Activated gamma-delta T cell treated with Interleukin-2 at 50 U/mL for 16 hours (primary cell): ENCODE data around the gene GRIA4.
"Not testable (repeated sequence)": the region's sequence is repeated elsewhere in the genome, so short reads cannot be mapped to it uniquely, and the experiment has no call there.

ENCODE experiments used
- DNase-seq: peaks from one replicate; pipeline ENCODE4 v3.0.0-alpha.2; 2020

Gene GRIA4

DNA sequence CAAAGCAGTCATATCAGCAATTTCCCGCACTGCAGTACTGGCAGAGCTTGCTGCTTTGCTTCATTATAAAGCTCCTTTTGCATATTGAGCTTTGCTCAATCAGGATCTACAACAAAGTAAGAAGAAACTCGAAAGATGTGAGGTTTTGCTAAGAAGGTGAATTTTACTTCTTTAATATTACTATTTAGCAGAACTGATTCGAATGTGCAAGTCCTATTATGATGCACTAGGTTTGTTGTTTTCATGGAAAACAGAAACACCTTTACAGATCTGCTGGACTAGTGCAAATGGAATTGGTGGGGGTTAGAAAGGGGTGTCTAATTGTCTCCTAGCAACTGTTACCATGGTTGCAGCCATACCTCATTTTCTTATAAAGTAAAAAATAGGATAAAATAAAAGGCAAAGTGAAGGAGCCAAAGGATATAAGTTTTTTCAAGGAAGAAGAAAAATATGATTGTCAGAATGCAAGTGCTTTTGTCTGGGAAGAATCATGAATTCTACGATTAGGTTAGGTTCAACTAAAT, 259.0 kb downstream of the GRIA4 start:
- no peak for DNase-seq

DNA sequence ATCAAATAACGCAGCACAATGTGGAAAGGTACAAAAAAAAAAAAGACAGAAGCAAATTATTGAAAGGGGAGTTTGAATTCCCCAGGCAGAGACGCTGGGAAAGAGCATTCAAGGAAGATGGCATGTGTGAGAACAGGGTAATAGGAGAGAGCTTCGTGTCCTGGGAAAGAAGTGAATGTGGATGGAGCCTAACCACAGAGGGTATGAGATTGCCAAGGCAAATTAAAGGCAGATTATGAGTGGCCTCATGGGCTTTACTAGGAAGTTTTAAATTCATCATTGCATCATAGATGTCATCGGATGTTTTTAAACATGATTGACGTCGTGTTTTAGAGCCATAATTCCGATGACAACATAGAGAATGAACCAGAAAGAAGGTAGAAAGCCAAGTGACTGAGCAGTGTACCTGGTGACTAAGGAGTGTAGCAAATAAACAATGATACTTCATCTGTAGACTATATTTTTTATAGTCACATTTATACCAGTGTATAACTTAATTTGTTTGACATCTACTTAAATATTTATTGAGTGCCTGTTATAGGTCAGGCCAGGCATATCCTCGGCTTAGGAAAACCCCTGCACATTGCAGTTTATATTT, 260.7 kb downstream of the GRIA4 start:
- DNase-seq, result no peak

DNA sequence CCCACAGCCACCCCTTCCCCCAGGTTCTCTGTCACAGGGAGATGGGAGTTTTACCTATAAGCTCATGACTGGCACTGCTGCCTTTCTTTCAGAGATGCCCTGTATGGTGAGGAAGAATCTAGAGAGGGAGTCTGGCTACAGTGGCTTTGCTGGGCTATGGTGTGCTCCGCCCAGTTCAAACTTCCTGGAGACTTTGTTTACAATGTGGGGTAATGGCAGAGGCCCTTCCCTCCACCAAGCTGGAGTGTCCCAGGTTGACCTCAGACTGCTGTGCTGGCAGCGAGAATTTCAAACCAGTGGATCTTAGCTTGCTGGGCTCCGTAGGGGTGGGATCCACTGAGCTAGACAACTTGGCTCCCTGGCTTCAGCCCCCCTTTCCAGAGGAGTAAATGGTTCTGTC, 268.6 kb downstream of the GRIA4 start:
- DNase-seq, result no peak

DNA sequence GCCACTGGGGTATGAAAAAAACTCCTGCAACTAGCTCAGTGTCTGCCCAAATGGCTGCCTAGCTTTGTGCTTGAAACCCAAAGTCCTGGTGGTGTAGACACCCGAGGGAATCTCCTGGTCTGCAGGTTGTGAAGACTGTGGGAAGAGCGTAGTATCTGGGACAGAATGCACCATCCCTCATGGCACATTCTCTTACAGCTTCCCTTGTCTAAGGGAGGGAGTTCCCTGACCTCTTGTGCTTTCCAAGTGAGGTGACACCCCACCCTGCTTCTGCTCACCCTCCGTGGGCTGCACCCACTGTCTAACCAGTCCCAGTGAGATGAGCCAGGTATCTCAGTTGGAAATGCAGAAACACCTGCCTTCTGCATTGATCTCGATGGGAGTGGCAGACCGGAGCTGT, 269.1 kb downstream of the GRIA4 start:
- not testable (repeated sequence) for DNase-seq

DNA sequence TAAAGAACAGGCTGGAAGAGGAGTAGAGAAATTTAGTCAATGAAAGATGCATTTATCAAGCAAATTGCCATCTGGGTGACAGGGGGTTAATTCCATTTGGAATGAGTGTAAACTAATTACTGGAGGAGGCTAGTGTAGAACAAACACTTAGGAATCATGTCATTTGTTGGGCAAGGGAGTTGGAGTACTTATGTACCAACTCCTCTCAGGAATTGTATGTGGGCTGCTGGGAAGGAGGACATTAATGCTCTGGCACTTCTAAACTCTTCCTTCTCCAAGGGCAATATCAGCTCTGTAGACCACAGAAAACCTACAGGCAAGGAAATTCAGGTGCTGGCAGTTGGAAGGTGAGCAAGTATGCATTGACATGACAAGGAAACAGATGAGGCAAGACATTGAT, 271.2 kb downstream of the GRIA4 start:
- DNase-seq, result no peak

DNA sequence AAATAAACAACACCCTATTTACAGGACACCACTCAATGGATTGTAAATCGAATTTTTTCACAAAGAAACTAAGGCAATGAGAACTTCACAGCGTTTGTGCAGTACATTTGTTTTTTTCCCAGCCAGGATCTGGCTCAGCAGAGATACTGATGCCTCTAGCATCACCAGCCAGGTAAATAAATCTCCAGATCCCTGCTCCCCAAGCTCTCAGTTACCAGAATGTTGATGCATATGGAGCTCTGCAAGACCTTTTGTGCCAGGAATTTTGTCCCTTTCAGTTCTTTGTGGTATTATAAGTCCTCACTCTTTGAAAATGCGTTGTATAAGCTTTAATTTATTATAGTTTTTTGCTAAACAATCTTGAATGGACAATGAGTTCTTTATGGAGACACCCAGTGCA, 274.6 kb downstream of the GRIA4 start:
- DNase-seq, result no peak

DNA sequence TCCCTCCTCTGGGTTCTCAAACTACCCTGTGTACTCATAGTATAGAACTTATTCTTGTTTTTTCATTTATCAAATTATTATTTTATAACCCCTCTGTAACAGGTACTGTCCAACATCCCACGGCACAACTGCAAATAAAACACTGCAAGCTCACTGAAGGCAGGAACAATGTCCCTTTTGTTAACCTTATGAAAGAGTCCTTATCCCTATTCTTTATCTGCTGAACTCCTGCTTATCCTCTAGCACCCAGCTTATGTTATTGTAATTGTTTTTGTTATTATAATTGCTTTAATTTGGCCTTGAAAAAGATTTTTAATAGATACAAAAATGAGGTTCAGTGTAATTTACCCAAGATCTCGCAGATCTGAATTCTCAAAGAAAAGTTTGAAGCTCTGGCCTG, 281.8 kb downstream of the GRIA4 start:
- DNase-seq, result no peak

DNA sequence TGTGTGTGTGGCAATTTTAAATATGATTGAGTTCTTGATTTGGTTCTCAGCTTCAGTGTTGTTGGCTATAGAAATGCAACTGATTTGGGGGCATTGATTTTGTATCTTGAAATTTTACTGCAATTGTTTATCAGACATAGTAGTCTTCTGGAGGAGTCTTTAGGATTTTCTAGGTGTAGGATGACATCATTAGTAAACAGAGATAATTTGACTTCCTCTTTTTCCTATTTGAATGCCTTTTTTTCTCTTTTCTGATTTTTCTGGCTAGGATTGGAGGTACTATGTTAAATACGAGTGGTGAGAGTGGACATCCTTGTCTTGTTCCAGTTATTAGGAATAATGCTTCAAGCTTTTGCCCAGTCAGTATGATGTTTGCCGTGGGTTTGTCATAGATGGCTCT, 287.3 kb downstream of the GRIA4 start:
- no peak for DNase-seq

DNA sequence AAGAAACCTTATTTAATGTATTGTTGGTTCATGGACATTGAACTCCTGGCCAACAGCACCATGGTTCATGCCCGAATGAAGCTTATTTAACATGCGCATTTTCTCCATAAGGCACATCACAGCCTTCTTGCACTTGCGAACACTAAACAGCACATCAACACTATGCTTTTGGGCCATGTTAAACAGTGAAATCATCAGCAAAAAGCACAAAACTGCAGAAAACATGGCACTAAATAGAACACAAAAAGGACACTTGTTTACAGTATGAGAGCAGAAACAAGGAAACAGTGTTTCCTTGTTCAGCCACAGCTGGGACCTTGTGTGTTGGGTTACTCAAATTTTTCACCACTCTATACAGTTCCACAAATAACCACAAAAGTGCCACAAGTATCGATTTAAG, 289.9 kb downstream of the GRIA4 start:
- no peak for DNase-seq

DNA sequence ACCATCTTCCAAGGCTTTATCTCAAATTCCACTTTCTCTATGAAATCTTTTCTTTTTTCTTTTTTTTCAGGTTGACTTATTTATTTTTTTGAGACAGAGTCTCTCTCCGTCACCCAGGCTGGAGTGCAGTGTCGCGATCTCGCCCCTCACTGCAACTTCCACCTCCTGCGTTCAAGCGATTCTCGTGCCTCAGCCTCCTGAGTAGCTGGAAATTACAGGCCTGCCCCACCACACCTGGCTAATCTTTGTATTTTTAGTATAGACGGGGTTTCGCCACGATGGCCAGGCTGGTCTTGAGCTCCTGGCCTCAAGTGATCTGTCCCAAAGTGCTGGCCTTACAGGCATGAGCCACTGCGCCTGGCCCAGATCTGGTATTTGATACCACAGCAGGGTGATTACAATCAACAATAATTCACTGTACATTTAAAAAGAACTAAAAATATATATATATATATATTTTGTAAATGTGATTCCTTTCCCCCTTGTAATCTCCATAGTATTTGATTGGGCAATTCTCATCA, 290.7 kb downstream of the GRIA4 start:
- DNase-seq, result no peak

DNA sequence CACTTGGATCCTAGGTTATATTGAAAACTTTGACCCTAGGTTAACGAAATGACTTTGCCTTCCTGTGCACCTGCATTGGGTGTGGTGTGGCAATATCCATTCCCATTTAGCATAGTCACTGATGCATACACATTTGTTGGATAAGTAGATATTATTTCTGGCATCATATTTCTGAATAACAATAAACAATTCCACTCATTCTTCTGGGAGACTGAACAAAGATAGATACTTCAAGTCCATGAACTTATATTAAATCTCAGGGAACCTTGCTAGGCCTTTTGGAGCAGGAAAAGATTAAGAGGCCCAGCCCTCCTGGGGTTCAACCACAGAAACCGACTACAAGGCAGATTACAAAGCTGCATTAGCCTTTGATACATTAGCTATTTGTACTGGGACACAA, 293.2 kb downstream of the GRIA4 start:
- no peak for DNase-seq

DNA sequence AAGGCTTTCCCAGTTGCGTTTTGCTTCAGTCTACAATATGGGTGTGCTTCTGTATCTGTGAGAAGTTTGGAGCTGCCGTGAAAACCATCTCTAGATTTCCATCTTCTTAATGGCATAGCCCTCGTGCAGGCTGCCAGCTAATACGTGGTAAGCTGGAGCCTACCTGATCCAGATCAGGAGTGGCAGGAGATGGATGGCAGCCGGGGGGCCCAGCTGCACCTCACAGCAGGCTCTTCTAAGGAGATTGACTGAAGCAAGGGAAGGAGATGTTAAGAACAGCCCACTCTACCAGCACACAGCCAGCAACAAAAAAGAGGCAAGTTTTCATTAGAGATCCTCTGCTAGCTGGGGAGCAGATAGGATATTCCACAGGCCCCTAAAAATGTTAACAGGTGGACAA, 296.6 kb downstream of the GRIA4 start:
- no peak for DNase-seq

DNA sequence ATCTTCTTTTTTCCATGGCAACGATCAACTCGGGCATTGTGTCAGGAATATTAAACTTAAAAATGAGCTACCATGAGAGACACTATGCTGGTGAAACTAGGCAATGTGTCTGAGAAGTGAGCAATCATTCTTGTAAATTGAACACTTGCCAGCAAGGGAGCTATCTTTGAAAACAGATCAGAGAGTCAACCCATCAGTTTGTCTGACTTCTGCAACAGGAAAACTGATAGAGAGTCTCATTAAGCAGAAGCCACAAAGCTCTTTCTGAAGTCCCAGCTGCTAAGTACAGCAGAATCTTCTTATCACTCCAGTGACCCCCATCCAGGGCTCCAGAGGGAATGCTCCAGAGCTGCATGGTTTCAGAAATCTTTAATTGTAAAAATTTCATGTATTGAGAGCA, 297.4 kb downstream of the GRIA4 start:
- DNase-seq, result no peak

DNA sequence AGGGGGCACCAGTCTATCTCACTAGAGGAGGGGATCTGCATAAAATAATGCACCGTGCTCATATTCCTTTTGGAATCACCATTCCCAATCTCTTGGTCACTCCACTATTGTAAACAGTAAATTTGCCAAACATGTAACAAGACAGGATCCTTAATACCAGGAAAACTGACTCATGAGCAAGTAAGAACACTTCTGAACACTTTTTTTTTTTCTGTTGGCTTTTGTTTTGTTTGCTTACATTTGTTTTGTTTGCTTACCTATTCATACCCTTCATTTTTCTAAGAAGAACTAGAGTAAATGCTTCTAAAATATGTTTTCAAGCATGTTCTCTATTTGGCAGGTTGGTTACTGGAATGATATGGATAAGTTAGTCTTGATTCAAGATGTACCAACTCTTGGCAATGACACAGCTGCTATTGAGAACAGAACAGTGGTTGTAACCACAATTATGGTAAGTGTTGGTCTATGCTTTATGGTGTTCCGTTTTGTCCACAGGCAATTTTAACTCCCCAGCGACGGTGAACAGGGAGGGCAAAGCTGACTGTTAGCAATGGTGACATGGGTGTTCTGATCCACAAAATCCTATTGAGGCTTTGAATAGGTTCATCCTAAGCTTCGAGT, 300.3 kb downstream of the GRIA4 start:
- DNase-seq, result no peak

DNA sequence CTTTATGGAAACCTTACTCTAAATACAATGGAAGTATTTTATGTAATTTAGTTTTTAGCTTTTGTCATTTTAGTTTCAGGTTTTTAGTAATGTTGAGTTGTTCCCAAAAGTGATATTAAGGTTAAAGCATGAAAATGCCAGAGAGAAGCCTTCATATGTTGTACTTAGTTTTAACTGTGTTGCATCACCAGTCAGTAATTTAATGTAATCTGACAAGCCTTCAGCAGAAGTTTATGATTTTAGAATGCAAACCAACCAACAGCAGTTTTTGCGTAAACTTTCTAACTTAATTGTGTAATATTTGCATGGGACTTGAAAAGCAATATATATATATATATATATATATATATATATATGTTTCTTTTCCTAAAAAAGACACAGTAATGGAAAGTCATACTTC, 301.6 kb downstream of the GRIA4 start:
- DNase-seq, result no peak

DNA sequence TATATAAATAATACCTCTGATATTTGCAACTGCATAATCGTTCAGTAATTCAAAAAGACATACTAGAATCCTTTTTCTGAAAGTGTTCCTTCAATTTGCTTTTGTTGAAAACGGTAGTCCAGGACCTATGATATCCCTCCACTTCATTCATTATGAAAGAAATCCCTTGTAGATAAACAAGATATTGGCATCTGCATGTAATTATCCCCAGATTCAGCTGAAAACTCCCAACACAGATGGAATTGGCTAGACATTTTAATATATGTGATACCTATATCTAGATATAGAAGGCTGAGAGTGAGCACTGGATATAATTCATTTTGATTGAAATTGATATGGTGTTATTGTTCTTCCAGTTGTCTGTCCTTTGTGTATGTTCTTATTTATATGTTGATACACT, 302.8 kb downstream of the GRIA4 start:
- DNase-seq, result no peak

DNA sequence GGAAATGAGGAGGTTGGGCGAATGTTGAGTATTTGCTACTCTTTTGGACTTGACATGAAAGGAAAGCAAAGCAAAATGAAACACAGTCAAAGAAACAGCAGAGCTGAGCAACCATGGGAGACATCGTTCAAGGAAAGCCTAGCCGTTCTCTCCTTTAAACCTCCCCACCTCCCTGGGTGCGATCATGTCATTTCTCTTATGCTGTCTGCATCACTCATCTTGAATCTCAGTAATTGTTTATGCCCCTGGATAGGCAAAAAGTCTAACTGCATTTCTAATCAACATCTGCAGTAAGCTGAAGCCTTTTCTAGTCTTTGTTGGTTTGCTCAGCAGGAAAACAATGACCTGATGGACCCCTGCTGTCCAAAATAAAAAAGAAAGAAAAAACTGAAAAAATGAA, 305.1 kb downstream of the GRIA4 start:
- DNase-seq, result no peak

DNA sequence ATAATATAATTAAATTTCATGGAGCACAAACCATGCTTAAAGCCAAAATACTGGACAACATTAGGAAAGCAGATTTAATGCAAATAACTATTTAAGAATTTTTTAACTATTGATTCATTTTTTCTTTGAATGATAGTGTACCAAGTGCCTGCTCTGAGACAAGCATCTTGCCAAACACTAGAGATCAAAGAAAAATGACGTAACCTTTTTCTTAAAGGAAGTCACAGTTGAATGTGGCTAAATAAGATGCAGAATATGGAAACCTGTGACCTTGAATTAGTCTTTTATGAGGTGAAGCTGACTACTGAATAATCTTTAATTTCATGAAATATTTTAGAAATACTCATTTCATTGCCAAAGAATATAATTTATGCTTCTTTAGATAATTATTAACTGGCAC, 308.2 kb downstream of the GRIA4 start:
- no peak for DNase-seq

DNA sequence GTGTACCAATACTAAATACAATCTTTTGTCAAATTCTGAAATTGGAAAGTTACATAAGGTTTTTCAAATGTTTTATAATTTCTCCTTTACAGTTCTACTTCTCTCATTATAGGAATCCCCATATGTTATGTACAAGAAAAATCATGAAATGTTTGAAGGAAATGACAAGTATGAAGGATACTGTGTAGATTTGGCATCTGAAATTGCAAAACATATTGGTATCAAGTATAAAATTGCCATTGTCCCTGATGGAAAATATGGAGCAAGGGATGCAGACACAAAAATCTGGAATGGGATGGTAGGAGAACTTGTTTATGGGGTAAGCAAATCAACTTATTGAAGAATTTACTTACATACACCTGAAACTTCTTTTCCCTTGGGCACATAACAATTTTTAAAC, 308.7 kb downstream of the GRIA4 start:
- no peak for DNase-seq

DNA sequence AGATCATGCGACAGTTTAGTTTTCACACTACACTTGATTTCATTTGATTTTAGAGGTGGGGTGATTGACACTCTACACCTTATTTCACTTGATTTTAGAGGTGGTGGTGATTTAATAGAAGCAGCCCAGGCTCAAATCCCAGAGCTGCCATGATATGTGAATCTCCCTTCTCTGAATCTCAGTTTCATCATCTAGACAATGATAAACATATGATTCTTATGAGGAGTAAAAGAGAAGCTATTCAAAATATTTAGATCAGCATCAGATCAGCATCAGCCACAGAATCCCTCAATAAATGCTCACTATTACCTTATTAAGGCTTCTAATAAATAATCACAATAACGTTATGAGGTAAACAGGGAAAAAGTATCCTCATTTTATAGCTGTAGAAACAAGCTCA, 313.4 kb downstream of the GRIA4 start:
- DNase-seq, result no peak

DNA sequence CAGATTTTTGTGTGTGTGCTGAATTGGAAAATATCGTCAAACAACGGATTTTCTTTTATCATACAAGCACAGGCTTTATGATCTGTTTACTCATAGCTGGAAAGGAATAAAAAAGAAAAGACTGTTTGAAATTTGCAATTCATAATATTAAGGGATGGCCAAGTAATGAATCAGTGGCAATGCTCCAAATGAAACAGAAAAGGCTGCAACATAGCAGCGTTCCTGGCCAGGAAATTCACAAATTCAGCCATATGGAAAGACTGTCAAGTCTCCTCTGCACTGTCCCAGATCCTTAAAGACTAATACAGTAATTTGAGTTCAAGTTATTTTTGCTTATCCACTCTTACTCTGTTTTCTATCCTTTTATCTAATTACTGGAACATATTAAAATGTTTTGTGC, 313.9 kb downstream of the GRIA4 start:
- no peak for DNase-seq

DNA sequence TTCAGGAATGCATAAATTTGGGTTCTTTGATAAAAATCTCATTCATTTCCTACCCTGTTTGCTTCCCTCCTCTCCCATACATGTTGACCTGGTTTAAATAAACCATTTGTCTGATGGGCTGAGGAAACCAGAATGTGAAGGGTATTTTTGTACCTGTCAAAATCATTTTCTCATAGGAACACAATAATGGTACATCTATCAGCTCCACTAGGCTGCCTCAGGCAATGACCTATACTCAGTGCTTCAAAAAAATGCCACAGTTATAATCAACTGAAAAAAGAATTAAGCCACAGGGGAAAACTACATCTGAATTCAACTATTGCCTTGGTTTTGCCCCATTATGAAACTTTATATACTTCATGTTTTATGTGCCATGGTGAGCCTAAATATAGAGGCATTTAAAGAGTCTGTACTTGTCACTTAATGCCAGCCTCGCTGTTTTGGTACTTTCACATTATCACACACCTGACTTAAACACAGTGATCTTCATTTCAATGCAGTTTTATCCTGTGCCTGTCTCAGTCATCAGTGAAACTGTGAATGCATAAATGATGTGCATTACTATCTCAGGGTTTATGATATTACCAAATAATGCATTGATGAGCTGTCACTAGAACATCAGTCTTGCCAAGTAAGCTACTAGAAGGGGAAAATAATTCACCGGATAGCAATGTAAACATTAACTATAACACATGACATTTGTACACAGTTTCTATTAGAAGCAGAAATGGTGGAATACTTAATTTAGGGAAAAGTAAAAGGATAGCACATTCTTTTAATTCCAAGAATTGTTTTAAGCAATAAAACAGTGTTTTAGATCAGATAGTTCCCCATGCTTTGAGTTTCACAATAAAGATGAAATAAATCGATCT, 319.4 kb downstream of the GRIA4 start:
- no peak for DNase-seq

DNA sequence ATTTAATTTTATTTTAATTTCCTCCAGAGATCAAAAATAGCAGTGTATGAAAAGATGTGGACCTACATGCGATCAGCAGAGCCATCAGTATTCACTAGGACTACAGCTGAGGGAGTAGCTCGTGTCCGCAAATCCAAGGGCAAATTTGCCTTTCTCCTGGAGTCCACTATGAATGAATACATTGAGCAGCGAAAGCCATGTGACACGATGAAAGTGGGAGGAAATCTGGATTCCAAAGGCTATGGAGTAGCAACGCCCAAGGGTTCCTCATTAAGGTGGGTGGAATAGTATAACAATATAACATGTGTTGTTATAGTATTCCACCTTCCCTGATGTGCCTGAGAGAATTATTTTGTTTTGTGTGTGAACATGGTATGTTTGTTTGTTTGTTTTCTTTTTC, 323.8 kb downstream of the GRIA4 start:
- no peak for DNase-seq

DNA sequence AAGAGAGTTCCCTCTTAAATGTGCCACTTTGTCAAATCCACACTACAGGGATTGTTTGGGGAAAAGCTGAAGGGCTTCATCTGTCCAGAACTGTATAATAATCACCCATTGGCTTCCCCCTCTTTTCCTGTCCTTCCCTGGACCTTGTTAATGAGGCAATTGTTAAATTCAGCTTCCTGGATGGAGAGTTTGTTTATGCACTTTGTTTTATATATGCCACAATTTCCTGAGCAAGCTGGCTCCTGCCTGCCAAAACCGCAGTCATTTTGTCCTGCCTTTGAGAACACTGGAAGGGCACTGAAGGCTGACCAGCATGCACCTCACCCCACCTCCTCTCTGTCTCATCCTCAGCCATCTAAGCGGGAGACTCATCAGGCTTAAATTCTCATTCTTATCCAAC, 325.9 kb downstream of the GRIA4 start:
- DNase-seq, result no peak
